Limb (tissue), 2 donors: ENCODE results near the gene STC2.

Experiments used
- DNase-seq, 2 donors: peaks; one replicate each; pipeline ENCODE4 v3.0.0-alpha.2; 2016; ENCODE audit errors: extremely low spot score in 2 of 2

Gene STC2

GRCh38 chr5:173314166-173314952 lies 13.9 kb downstream of the STC2 start:
- DNase-seq, result no peak

- no peak for DNase-seq
These were observed 14.8 kb downstream of the STC2 start for GRCh38 chr5:173313351-173313801.

GRCh38 chr5:173312821-173313220 lies 15.4 kb downstream of the STC2 start:
- DNase-seq, result no peak

- DNase-seq, result no peak
These were observed 16.2 kb downstream of the STC2 start for GRCh38 chr5:173311818-173312585.

- DNase-seq, result no peak
These were observed 17.1 kb downstream of the STC2 start for GRCh38 chr5:173310861-173311785.

- DNase-seq, result no peak
These were observed 17.9 kb downstream of the STC2 start for GRCh38 chr5:173310218-173310769.

- no peak for DNase-seq
These were observed 18.5 kb downstream of the STC2 start for GRCh38 chr5:173309731-173310130.

- no peak for DNase-seq
These were observed 20.0 kb downstream of the STC2 start for GRCh38 chr5:173308226-173308625.

GRCh38 chr5:173307695-173308094 lies 20.5 kb downstream of the STC2 start:
- DNase-seq, result no peak

GRCh38 chr5:173306695-173307094 lies 21.5 kb downstream of the STC2 start:
- DNase-seq, result no peak

- DNase-seq, result no peak
These were observed 23.6 kb downstream of the STC2 start for GRCh38 chr5:173304591-173304988.

- DNase-seq, result no peak
These were observed 24.2 kb downstream of the STC2 start for GRCh38 chr5:173303878-173304590.

- no peak for DNase-seq
These were observed 25.6 kb downstream of the STC2 start for GRCh38 chr5:173302546-173303155.

- peak in 1 of 2 donors; percentile 72 for DNase-seq
These were observed 26.3 kb downstream of the STC2 start for GRCh38 chr5:173301695-173302545.

- no peak for DNase-seq
These were observed 27.7 kb downstream of the STC2 start for GRCh38 chr5:173300389-173301047.

- DNase-seq, result no peak
These were observed 28.4 kb downstream of the STC2 start for GRCh38 chr5:173299820-173300219.

GRCh38 chr5:173298213-173298926 lies 29.8 kb downstream of the STC2 start:
- DNase-seq, result no peak

- no peak for DNase-seq
These were observed 30.4 kb downstream of the STC2 start for GRCh38 chr5:173297813-173298212.
